ENCODE results near the gene KLHL35.

DNA sequence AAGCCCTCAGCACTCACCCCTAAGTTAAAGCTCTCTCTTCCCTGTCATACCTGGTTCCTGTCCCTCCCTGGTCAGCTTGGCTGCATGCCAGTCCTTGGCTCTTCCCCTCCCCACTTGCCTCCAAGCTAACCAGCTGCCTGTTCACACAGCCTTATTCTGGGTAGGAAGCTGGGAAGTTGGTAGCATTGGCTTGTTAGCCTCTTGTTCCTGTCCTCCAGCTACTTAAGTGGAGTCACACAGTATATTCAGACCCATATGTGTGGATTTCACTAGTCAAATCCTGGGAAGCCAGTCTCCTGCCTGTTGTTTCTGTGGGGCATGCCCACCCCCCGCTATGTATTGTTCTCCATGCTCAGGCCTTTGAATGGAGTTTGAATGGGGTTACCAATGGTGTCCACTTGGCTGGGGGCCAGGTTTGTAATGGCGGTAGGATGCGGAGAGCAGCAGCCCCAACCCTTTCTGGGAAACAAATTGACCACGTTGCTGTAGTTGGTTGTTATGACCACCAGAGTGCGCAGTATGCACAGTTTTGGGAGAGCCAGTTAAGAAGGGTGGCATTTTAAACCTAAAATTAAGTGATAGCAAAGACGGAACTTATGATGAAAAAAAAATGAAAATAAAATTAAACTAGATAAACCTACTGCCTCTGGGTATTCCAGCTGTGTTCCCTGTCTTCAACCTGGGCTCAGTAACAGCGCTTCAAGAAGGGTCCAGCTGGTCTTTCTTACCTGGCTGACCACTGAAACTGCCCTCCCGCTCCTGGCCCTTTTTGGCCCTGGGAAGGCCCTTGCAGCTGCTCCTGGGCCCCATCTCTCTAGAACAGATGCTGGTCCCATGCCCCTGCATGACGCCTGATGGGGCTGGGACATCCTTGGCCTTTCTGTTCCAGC is 44.4 kb downstream of the KLHL35 start:
- TF ChIP-seq, protein P1, sequence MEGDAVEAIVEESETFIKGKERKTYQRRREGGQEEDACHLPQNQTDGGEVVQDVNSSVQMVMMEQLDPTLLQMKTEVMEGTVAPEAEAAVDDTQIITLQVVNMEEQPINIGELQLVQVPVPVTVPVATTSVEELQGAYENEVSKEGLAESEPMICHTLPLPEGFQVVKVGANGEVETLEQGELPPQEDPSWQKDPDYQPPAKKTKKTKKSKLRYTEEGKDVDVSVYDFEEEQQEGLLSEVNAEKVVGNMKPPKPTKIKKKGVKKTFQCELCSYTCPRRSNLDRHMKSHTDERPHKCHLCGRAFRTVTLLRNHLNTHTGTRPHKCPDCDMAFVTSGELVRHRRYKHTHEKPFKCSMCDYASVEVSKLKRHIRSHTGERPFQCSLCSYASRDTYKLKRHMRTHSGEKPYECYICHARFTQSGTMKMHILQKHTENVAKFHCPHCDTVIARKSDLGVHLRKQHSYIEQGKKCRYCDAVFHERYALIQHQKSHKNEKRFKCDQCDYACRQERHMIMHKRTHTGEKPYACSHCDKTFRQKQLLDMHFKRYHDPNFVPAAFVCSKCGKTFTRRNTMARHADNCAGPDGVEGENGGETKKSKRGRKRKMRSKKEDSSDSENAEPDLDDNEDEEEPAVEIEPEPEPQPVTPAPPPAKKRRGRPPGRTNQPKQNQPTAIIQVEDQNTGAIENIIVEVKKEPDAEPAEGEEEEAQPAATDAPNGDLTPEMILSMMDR (IDR thresholded peaks at IDR 0.05) = peak; percentile 79 to 86 (median 84)
- no peak for TF ChIP-seq POLR2A (IDR thresholded peaks at IDR 0.05)
- TF ChIP-seq POLR2AphosphoS5 (IDR thresholded peaks at IDR 0.05) = no peak
